Measurements from ENCODE around the gene FLACC1. TPM values are rescaled to one million over a fixed set of nuclear protein-coding genes. Genes with fewer than 3 reads are reported as not detected.
"Not testable (repeated sequence)": the region's sequence is repeated elsewhere in the genome, so short reads cannot be mapped to it uniquely, and the experiment has no call there.

Gene FLACC1
- total and polyA plus RNA-seq, 7 donors: 0.69 to 1.6 (median 1.2) TPM; not detected in 1

- H3K36me3 ChIP-seq: no peaks in the 10 kb centered on the region
- H3K9me3 ChIP-seq: no peaks in the 10 kb centered on the region
- no peaks in the 10 kb centered on the region for H3K4me1 ChIP-seq
- no peak overlapping the region for H3K27ac ChIP-seq
- intact Hi-C loops (cut with DNase I): no loop called here
- H3K27me3 ChIP-seq: no peaks in the 10 kb centered on the region
- TF ChIP-seq EP300 (IDR thresholded peaks at IDR 0.05): no peak
- no peak for TF ChIP-seq POLR2A (IDR thresholded peaks at IDR 0.05)
- TF ChIP-seq, protein P1, sequence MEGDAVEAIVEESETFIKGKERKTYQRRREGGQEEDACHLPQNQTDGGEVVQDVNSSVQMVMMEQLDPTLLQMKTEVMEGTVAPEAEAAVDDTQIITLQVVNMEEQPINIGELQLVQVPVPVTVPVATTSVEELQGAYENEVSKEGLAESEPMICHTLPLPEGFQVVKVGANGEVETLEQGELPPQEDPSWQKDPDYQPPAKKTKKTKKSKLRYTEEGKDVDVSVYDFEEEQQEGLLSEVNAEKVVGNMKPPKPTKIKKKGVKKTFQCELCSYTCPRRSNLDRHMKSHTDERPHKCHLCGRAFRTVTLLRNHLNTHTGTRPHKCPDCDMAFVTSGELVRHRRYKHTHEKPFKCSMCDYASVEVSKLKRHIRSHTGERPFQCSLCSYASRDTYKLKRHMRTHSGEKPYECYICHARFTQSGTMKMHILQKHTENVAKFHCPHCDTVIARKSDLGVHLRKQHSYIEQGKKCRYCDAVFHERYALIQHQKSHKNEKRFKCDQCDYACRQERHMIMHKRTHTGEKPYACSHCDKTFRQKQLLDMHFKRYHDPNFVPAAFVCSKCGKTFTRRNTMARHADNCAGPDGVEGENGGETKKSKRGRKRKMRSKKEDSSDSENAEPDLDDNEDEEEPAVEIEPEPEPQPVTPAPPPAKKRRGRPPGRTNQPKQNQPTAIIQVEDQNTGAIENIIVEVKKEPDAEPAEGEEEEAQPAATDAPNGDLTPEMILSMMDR (IDR thresholded peaks at IDR 0.05): no peak
- H3K4me3 ChIP-seq: no peak overlapping the region
- no peak for DNase-seq
- WGBS, 2 donors: 68 to 80% methylated on average over 3 of the region's 3 CpGs
Measured at GRCh38 chr2:201298462-201299052, 58.6 kb downstream of the FLACC1 start.

GRCh38 chr2:201290457-201291148, 66.5 kb downstream of the FLACC1 start:
- peaks cover 0 to 16% (median 8%) of the 10 kb centered on the region in 4 donors for H3K36me3 ChIP-seq
- H3K27ac ChIP-seq; H3K9me3 ChIP-seq; H3K4me3 ChIP-seq; DNase-seq; H3K27me3 ChIP-seq; H3K4me1 ChIP-seq; intact Hi-C loops (cut with DNase I): not testable (repeated sequence)
- WGBS, 2 donors: 96 to 98% methylated on average over 15 of the region's 15 CpGs

- no peaks in the 10 kb centered on the region for H3K27me3 ChIP-seq
- TF ChIP-seq, protein P1 (IDR thresholded peaks at IDR 0.05): no peak
- no peak for TF ChIP-seq POLR2A (IDR thresholded peaks at IDR 0.05)
- no peak for TF ChIP-seq POLR2AphosphoS5 (IDR thresholded peaks at IDR 0.05)
- no peak for TF ChIP-seq EP300 (IDR thresholded peaks at IDR 0.05)
- no peak overlapping the region for H3K4me3 ChIP-seq
- 97 to 100% methylated on average over 1 of the region's 1 CpG for WGBS, 2 donors
- H3K9me3 ChIP-seq: no peaks in the 10 kb centered on the region
- H3K27ac ChIP-seq: peak overlapping the region in 1 of 4 donors; percentile 70
- H3K4me1 ChIP-seq: peaks cover 0 to 12% (median 0%) of the 10 kb centered on the region in 4 donors
- no peak for DNase-seq
- H3K36me3 ChIP-seq: peaks cover 0 to 22% (median 12%) of the 10 kb centered on the region in 4 donors
- intact Hi-C loops (cut with DNase I): no loop called here
Measured at GRCh38 chr2:201285499-201285898, 71.6 kb downstream of the FLACC1 start.

DNA sequence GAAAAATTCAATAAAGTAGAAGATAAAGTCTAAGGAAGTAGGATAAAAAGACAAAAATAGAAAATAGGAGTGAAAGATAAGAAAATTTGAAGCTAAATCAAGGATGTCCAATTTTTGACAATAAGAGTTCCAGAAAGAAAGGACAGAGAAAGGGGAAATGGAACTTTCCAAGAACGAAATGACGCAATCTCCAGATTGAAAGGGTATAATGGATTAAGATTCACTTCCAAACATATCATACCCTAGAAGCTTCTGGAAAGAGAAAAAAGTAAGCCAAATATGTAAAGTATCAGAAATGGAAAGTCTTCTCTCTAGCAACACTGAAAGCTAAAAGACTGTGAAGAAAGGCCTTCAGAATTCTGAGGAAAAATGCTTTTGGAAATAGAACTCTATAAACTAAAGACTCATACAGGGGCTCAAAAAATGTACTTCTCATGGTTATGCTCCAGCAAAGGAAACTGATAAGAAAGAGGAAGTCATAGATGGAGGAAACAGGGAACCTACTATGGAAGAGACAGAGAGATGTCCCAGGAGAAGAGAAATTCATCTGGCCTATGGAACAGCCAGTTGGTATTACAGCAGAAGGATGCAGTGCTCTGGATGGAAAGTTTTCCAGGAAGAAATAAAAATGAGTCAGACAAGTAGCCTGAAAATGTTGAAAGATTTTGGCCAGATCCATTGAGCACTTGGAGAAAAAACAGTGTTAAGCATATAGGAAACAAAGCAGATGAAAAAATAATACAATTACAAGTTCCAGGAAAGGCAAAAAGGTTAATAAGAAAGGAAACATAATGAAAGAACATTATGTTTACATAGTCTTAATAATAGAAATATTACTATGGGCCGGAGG, 76.7 kb downstream of the FLACC1 start:
- Histone ChIP-seq H3K4me3 (no peak overlapping the region), H3K4me1 (peaks cover 0 to 13% (median 0%) of the 10 kb centered on the region in 4 donors), H3K9me3 (no peaks in the 10 kb centered on the region), H3K27me3 (no peaks in the 10 kb centered on the region), H3K27ac (no peak overlapping the region), H3K36me3 (peaks cover 0 to 32% (median 19%) of the 10 kb centered on the region in 4 donors)
- TF ChIP-seq POLR2A (IDR thresholded peaks at IDR 0.05) (no peak), POLR2AphosphoS5 (IDR thresholded peaks at IDR 0.05) (no peak), EP300 (IDR thresholded peaks at IDR 0.05) (no peak)
- TF ChIP-seq, protein P1 (IDR thresholded peaks at IDR 0.05): no peak
- 93 to 97% methylated on average over 3 of the region's 3 CpGs for WGBS, 2 donors
- intact Hi-C loops (cut with DNase I): no loop called here
- no peak for DNase-seq

GRCh38 chr2:201279079-201279478, 78.1 kb downstream of the FLACC1 start:
- WGBS, 2 donors: 60 to 70% methylated on average over 1 of the region's 1 CpG
- Histone ChIP-seq H3K36me3 (peaks cover 0 to 40% (median 15%) of the 10 kb centered on the region in 4 donors), H3K4me1 (peaks cover 0 to 7% (median 0%) of the 10 kb centered on the region in 4 donors), H3K4me3 (no peak overlapping the region), H3K27ac (no peak overlapping the region), H3K9me3 (no peaks in the 10 kb centered on the region), H3K27me3 (no peaks in the 10 kb centered on the region)
- DNase-seq: no peak
- intact Hi-C loops (cut with DNase I): no loop called here
- TF ChIP-seq EP300 (IDR thresholded peaks at IDR 0.05): no peak
- no peak for TF ChIP-seq POLR2AphosphoS5 (IDR thresholded peaks at IDR 0.05)
- TF ChIP-seq POLR2A (IDR thresholded peaks at IDR 0.05): no peak
- TF ChIP-seq, protein P1 (IDR thresholded peaks at IDR 0.05): no peak
